Measurements from ENCODE around the gene GALNT1. TPM values are rescaled to one million over a fixed set of nuclear protein-coding genes. Genes with fewer than 3 reads are reported as not detected.

GALNT1 gene
- total and polyA plus RNA-seq, 7 experiments from 2014 or later, result 20.9 to 42.0 (median 29.3) TPM

DNA sequence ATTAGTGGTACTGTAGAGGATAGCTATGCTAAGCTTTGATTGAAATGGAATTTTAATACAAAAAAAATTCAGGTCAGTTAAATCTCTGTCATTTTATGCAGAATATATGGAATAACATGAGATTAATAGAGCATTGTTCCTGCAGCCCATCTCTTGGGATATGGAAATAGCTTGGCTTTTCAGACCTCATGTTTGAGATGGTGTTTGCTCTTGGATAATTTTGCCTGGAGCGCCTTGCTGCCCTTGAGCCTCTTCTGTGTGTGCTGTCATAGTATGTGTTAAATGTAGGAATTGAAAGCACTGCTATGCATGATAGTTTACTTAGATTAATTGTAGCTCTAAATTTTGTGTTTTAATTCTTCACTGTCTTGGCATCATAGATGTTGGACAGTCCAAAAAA is 27.7 kb downstream of the GALNT1 start:
- DNase-seq, result no peak
- no peak overlapping the region for H3K4me3 Mint-ChIP-seq
- H3K4me1 ChIP-seq (ENCODE audit: control insufficient read depth in 2 of 2, insufficient read depth in 2 of 2, low read length in 2 of 2), result no peaks in the 10 kb centered on the region
- no peak overlapping the region for H3K27ac ChIP-seq (ENCODE audit: low read depth, low read length)
- H3K27me3 ChIP-seq (ENCODE audit: control insufficient read depth in 2 of 2, insufficient read depth in 2 of 2, low read length in 2 of 2), result no peaks in the 10 kb centered on the region
- peaks cover 0 to 9% (median 2%) of the 10 kb centered on the region in 5 donors for H3K36me3 Mint-ChIP-seq
- H3K9me3 Mint-ChIP-seq, result peaks cover 0 to under 1% (median 0%) of the 10 kb centered on the region in 11 donors
- no peaks in the 10 kb centered on the region for H3K27me3 Mint-ChIP-seq
- POLR2A ChIA-PET, result interaction anchor here (1.0 kb wide), 1 partner anchor 29 kb away, joined by 3 read pairs; no protein-coding TSS in a partner anchor
- no peak overlapping the region for H3K4me3 ChIP-seq (ENCODE audit: low read length)
- intact Hi-C loops (cut with micrococcal nuclease), result no loop called here
- peaks cover 10 to 53% (median 39%) of the 10 kb centered on the region in 7 donors for H3K4me1 Mint-ChIP-seq
- no peaks in the 10 kb centered on the region for H3K36me3 ChIP-seq (ENCODE audit: control insufficient read depth in 2 of 3, insufficient read depth in 3 of 3, low read length in 3 of 3)
- H3K27ac Mint-ChIP-seq, result no peak overlapping the region
- ATAC-seq, result no peak
- no peaks in the 10 kb centered on the region for H3K9me3 ChIP-seq (ENCODE audit: control insufficient read depth in 2 of 3, low read length in 3 of 3)
- CTCF ChIA-PET, result no interaction called here

DNA sequence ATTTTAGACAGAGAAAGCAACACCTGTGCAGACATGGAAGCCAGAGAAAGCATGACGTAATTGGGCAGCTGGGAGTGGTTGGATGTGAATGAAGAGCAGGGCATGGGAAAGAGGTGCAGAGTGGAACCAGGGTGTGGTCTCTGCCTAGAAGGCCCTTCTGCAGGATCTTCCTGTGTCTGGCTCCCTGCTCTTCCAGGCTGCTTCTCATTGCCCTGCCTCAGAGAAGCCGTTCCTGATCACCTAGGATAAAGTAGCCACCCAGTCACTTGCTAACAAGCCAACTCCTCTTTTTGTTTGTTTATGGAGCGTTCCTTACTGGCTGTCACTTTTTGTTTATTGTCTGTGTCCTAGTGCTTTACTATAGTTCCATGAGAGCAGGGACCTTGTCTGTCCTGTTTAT is 28.5 kb downstream of the GALNT1 start:
- CTCF ChIA-PET, result no interaction called here

DNA sequence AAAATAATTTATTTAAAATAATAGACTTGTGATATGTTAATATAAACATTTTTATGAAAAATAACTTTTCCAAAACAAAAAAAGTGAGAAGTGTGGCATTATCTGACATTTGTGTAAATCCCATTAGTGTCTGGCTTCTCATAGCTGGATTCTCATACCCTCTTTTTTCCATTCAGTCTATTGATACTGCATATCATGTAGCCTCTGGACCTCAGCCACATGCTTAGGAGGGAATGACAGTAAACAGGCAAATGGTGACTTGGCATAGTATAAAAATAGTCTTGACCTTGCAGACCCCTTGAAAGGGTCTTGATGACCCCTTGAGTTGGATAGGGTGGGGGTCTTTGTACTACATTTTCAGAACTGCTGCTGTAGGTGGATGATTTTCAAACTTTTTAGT is 29.2 kb downstream of the GALNT1 start:
- POLR2A ChIA-PET, result no interaction called here
- CTCF ChIA-PET, result no interaction called here

More for the DNA sequence above, 28.5 kb downstream of the GALNT1 start:
- H3K36me3 Mint-ChIP-seq, result peaks cover 0 to 7% (median 0%) of the 10 kb centered on the region in 5 donors
- Histone ChIP-seq H3K4me3 (ENCODE audit: low read length) (no peak overlapping the region), H3K36me3 (ENCODE audit: control insufficient read depth in 2 of 3, insufficient read depth in 3 of 3, low read length in 3 of 3) (no peaks in the 10 kb centered on the region), H3K9me3 (ENCODE audit: control insufficient read depth in 2 of 3, low read length in 3 of 3) (no peaks in the 10 kb centered on the region), H3K27me3 (ENCODE audit: control insufficient read depth in 2 of 2, insufficient read depth in 2 of 2, low read length in 2 of 2) (no peaks in the 10 kb centered on the region), H3K4me1 (ENCODE audit: control insufficient read depth in 2 of 2, insufficient read depth in 2 of 2, low read length in 2 of 2) (no peaks in the 10 kb centered on the region), H3K27ac (ENCODE audit: low read depth, low read length) (no peak overlapping the region)
- POLR2A ChIA-PET, result interaction anchor here (1.0 kb wide), 1 partner anchor 30 kb away, joined by 3 read pairs; no protein-coding TSS in a partner anchor
- ATAC-seq (no peak), DNase-seq (no peak)
- no peak overlapping the region for H3K27ac Mint-ChIP-seq
- intact Hi-C loops (cut with micrococcal nuclease), result loop anchor here in 1 of 2 donors (2.0 kb wide), 1 partner anchor 15 kb away; no protein-coding TSS in a partner anchor
- H3K27me3 Mint-ChIP-seq, result no peaks in the 10 kb centered on the region
- no peak overlapping the region for H3K4me3 Mint-ChIP-seq
- peaks cover 10 to 51% (median 33%) of the 10 kb centered on the region in 7 donors for H3K4me1 Mint-ChIP-seq
- no peaks in the 10 kb centered on the region for H3K9me3 Mint-ChIP-seq

DNA sequence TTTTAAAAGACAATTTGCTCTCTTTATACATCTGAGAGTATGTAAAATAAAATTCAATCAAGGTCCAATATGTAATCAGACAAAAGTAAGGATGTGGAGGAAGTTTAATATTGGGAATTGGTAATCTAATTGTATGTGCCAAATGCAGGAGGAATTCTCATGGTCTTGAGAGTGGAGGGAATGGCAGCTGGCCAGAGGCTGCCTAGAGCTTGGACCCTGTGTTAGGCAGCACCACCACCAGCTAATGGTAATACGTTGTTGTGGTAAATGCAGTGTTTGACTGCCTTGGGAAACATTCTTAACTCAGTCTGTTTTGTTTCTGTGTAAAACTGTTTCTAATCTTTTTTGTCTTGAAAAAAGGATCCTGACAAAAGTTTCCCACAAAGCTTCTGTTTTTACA is 30.0 kb downstream of the GALNT1 start:
- intact Hi-C loops (cut with micrococcal nuclease), result loop anchor here in 1 of 2 donors (2.0 kb wide), 1 partner anchor 13 kb away; no protein-coding TSS in a partner anchor
- no peaks in the 10 kb centered on the region for H3K9me3 ChIP-seq (ENCODE audit: control insufficient read depth in 2 of 3, low read length in 3 of 3)
- POLR2A ChIA-PET, result interaction anchor here (0.7 kb wide), 1 partner anchor 29 kb away, joined by 3 read pairs; the partner anchor contains the start of gene GALNT1
- H3K9me3 Mint-ChIP-seq, result no peaks in the 10 kb centered on the region
- ATAC-seq (no peak), DNase-seq (no peak)
- H3K4me3 Mint-ChIP-seq, result no peak overlapping the region
- no peaks in the 10 kb centered on the region for H3K27me3 Mint-ChIP-seq
- H3K27ac Mint-ChIP-seq, result no peak overlapping the region
- CTCF ChIA-PET, result no interaction called here
- H3K27ac ChIP-seq (ENCODE audit: low read depth, low read length), result no peak overlapping the region
- H3K36me3 Mint-ChIP-seq, result peaks cover 0 to 6% (median 0%) of the 10 kb centered on the region in 5 donors
- no peaks in the 10 kb centered on the region for H3K36me3 ChIP-seq (ENCODE audit: control insufficient read depth in 2 of 3, insufficient read depth in 3 of 3, low read length in 3 of 3)
- no peaks in the 10 kb centered on the region for H3K27me3 ChIP-seq (ENCODE audit: control insufficient read depth in 2 of 2, insufficient read depth in 2 of 2, low read length in 2 of 2)
- H3K4me1 Mint-ChIP-seq, result peaks cover 2 to 47% (median 24%) of the 10 kb centered on the region in 7 donors
- H3K4me3 ChIP-seq (ENCODE audit: low read length), result no peak overlapping the region
- H3K4me1 ChIP-seq (ENCODE audit: control insufficient read depth in 2 of 2, insufficient read depth in 2 of 2, low read length in 2 of 2), result peaks cover 5 to 6% of the 10 kb centered on the region in 2 donors

More for the DNA sequence above, 29.2 kb downstream of the GALNT1 start:
- Histone ChIP-seq H3K36me3 (ENCODE audit: control insufficient read depth in 2 of 3, insufficient read depth in 3 of 3, low read length in 3 of 3) (no peaks in the 10 kb centered on the region), H3K9me3 (ENCODE audit: control insufficient read depth in 2 of 3, low read length in 3 of 3) (no peaks in the 10 kb centered on the region), H3K27me3 (ENCODE audit: control insufficient read depth in 2 of 2, insufficient read depth in 2 of 2, low read length in 2 of 2) (no peaks in the 10 kb centered on the region), H3K27ac (ENCODE audit: low read depth, low read length) (no peak overlapping the region), H3K4me1 (ENCODE audit: control insufficient read depth in 2 of 2, insufficient read depth in 2 of 2, low read length in 2 of 2) (no peaks in the 10 kb centered on the region), H3K4me3 (ENCODE audit: low read length) (no peak overlapping the region)
- Mint-ChIP-seq H3K4me3 (no peak overlapping the region), H3K36me3 (peaks cover 0 to 7% (median 0%) of the 10 kb centered on the region in 5 donors), H3K27ac (no peak overlapping the region), H3K9me3 (no peaks in the 10 kb centered on the region), H3K27me3 (no peaks in the 10 kb centered on the region), H3K4me1 (peaks cover 7 to 53% (median 28%) of the 10 kb centered on the region in 7 donors)
- ATAC-seq, result no peak
- intact Hi-C loops (cut with micrococcal nuclease), result loop anchor here in 1 of 2 donors (2.0 kb wide), 1 partner anchor 14 kb away; no protein-coding TSS in a partner anchor
- no peak for DNase-seq

DNA sequence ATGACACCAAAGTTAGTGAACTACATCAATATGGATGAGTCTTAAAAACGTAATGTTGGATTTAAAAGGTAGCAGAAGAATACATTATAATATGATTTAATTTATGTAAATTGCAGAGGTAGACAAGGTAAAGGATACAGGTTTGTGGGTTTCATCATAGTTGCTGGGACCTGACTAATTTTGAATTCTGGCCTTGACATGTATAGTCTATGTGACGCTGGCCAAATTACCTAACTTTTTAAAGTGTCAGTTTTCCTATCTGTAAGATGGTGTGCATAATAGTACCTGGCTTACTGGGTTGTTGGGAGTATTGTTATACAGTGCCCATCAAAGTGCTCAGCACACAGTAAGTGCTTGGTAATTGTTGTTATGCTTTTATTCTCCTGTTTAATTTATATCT is 34.5 kb downstream of the GALNT1 start:
- DNase-seq (no peak), ATAC-seq (no peak)
- intact Hi-C loops (cut with micrococcal nuclease), result loop anchor here (2.0 to 5.0 kb wide), 3 partner anchors 33 to 451 kb away; partner anchors contain the start of genes INO80C (in 1 of the 2) and RPRD1A (in 1 of the 2)

DNA sequence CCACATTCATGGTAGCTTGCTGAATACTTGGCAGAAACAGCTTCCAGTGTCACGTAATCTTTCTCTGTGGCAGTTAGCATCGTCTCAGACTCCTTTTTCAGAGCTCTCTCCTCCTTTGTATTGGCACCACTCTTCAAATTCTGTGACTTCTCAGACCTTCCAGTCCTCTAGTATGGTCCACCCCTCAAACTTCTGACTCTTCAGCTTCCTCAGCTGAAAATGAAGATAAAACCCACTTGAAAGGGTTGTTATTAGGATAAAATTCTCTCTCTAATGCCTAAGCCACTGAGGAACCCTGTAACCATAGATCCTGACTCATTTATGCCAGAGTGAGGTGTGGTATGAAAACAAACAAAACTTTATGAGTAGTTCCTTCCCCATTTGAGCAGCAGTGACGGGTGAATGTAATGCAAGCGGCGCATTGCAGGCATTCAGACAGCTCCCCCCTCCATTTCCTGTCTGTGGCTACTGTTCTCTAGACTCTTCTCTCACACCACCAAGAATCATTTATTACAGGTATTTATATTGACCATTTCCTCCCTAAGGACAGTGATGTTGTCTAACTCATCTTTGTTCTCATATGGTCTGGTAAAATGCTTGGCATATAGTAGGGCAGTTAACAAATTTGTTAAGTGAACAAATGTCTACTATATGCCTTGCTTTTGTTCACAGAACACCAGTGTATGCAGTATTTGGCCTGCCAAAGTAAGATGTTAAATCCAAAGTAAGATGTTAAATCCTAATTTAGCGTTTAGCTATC is 35.3 kb downstream of the GALNT1 start:
- peaks cover 7 to 25% (median 14%) of the 10 kb centered on the region in 7 donors for H3K4me1 Mint-ChIP-seq
- peaks cover 7 to 16% of the 10 kb centered on the region in 2 donors for H3K4me1 ChIP-seq (ENCODE audit: control insufficient read depth in 2 of 2, insufficient read depth in 2 of 2, low read length in 2 of 2)
- intact Hi-C loops (cut with micrococcal nuclease), result loop anchor here (1.0 to 5.0 kb wide), 6 partner anchors 8 to 450 kb away; partner anchors contain the start of genes INO80C (in 2 of the 2) and RPRD1A (in 1 of the 2)
- no peaks in the 10 kb centered on the region for H3K36me3 ChIP-seq (ENCODE audit: control insufficient read depth in 2 of 3, insufficient read depth in 3 of 3, low read length in 3 of 3)
- no peak overlapping the region for H3K4me3 Mint-ChIP-seq
- CTCF ChIA-PET, result interaction anchor here (0.7 kb wide), 1 partner anchor 33 kb away, joined by 3 read pairs; no protein-coding TSS in a partner anchor
- DNase-seq, result peak in 8 of 9 donors; percentile 44 to 74 (median 69)
- no peaks in the 10 kb centered on the region for H3K27me3 Mint-ChIP-seq
- H3K9me3 ChIP-seq (ENCODE audit: control insufficient read depth in 2 of 3, low read length in 3 of 3), result no peaks in the 10 kb centered on the region
- H3K9me3 Mint-ChIP-seq, result no peaks in the 10 kb centered on the region
- peak overlapping the region; percentile 70 for H3K27ac ChIP-seq (ENCODE audit: low read depth, low read length)
- H3K36me3 Mint-ChIP-seq, result peaks cover 0 to 4% (median 0%) of the 10 kb centered on the region in 5 donors
- no peaks in the 10 kb centered on the region for H3K27me3 ChIP-seq (ENCODE audit: control insufficient read depth in 2 of 2, insufficient read depth in 2 of 2, low read length in 2 of 2)
- H3K4me3 ChIP-seq (ENCODE audit: low read length), result peak overlapping the region; percentile 43
- no peak overlapping the region for H3K27ac Mint-ChIP-seq
- peak; percentile 95 for ATAC-seq
- POLR2A ChIA-PET, result interaction anchor here (0.7 to 1.7 kb wide), 3 partner anchors 21 to 242 kb away, joined by 3 to 8 read pairs (median 5); partner anchors contain the start of gene INO80C

More for the DNA sequence above, 34.5 kb downstream of the GALNT1 start:
- no peaks in the 10 kb centered on the region for H3K27me3 ChIP-seq (ENCODE audit: control insufficient read depth in 2 of 2, insufficient read depth in 2 of 2, low read length in 2 of 2)
- H3K27ac Mint-ChIP-seq, result peak overlapping the region in 2 of 9 donors; percentile 5 to 23
- H3K27me3 Mint-ChIP-seq, result no peaks in the 10 kb centered on the region
- no peaks in the 10 kb centered on the region for H3K36me3 ChIP-seq (ENCODE audit: control insufficient read depth in 2 of 3, insufficient read depth in 3 of 3, low read length in 3 of 3)
- H3K4me1 Mint-ChIP-seq, result peaks cover 7 to 20% (median 14%) of the 10 kb centered on the region in 7 donors
- H3K36me3 Mint-ChIP-seq, result peaks cover 0 to 4% (median 0%) of the 10 kb centered on the region in 5 donors
- peaks cover 7 to 16% of the 10 kb centered on the region in 2 donors for H3K4me1 ChIP-seq (ENCODE audit: control insufficient read depth in 2 of 2, insufficient read depth in 2 of 2, low read length in 2 of 2)
- ChIA-PET POLR2A (interaction anchor here (0.7 to 1.7 kb wide), 5 partner anchors 8 to 241 kb away, joined by 3 to 11 read pairs (median 5); partner anchors contain the start of gene INO80C), CTCF (no interaction called here)
- H3K4me3 Mint-ChIP-seq, result no peak overlapping the region
- no peaks in the 10 kb centered on the region for H3K9me3 ChIP-seq (ENCODE audit: control insufficient read depth in 2 of 3, low read length in 3 of 3)
- H3K9me3 Mint-ChIP-seq, result no peaks in the 10 kb centered on the region
- H3K27ac ChIP-seq (ENCODE audit: low read depth, low read length), result peak overlapping the region; percentile 70
- H3K4me3 ChIP-seq (ENCODE audit: low read length), result no peak overlapping the region

All from naive thymus-derived CD4-positive, alpha-beta T cell (primary cell).